RWPE2 (cell line): ENCODE data around the gene SULF2.

Source experiments
- ATAC-seq: fragments of 200-7000 bp; cut with Tn5 transposase; 3 replicates; pipeline ENCODE4 v1.9.1; 2021; ENCODE audit warnings: low read depth
- DNase-seq: peaks from one replicate; pipeline ENCODE4 v3.0.0-alpha.2; 2020; ENCODE audit warnings: low spot score
- H3K27ac ChIP-seq: fragments of 450-650 bp; 2 replicates; pipeline ENCODE4 v1.5.1; 2017; ENCODE audit warnings: mild to moderate bottlenecking; ENCODE audit not compliant: poor library complexity, severe bottlenecking
- H3K27me3 ChIP-seq: fragments of 250-450 bp; sonication (Bioruptor Pico); 2 replicates; pipeline ENCODE4 v1.5.1; 2021; ENCODE audit warnings: mild to moderate bottlenecking, moderate library complexity; ENCODE audit not compliant: insufficient read depth, poor library complexity, severe bottlenecking
- H3K36me3 ChIP-seq: fragments of 250-450 bp; sonication (Bioruptor Pico); 2 replicates; pipeline ENCODE4 v1.5.1; 2020; ENCODE audit warnings: low read depth, mild to moderate bottlenecking, moderate library complexity
- H3K4me1 ChIP-seq: fragments of 250-450 bp; sonication (Bioruptor Pico); 2 replicates; pipeline ENCODE4 v1.5.1; 2021; ENCODE audit warnings: mild to moderate bottlenecking, moderate library complexity; ENCODE audit not compliant: insufficient read depth, poor library complexity, severe bottlenecking
- H3K4me3 ChIP-seq: fragments of 250-450 bp; sonication (Bioruptor Pico); 2 replicates; pipeline ENCODE4 v1.5.1; 2021; ENCODE audit warnings: mild to moderate bottlenecking, moderate library complexity; ENCODE audit not compliant: severe bottlenecking
- H3K9me3 ChIP-seq: fragments of 250-450 bp; sonication (Bioruptor Pico); 2 replicates; pipeline ENCODE4 v1.5.1; 2021; ENCODE audit warnings: mild to moderate bottlenecking, moderate library complexity; ENCODE audit not compliant: severe bottlenecking
- TF ChIP-seq, protein P1 (sequence below): fragments of 450-650 bp; IDR thresholded peaks from one replicate; pipeline ENCODE4 v1.5.1; 2017; ENCODE audit warnings: mild to moderate bottlenecking, moderate library complexity; ENCODE audit not compliant: poor library complexity, severe bottlenecking

SULF2 gene

DNA sequence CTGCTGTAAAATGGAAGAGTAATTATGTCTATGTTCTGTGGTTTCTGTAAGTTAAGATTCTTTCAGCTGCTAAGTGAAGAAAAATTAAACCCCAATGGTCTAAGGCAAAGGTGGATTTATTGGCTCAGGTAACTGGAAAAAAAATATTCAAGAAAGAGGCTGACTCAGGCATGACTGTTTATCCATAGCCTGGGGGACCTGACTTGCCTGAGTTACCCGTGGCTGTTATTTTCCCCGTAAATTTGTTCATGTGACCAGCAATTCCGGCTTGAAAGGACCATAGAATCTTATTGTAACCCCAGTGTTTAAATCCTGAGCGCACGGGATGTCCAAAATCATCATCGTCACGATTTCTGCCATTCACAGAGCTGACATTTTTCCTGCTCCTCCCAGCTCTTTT is 32.3 kb upstream of the SULF2 start:
- Histone ChIP-seq H3K9me3 (no peaks in the 10 kb centered on the region), H3K4me1 (peaks cover 32% of the 10 kb centered on the region), H3K4me3 (no peak overlapping the region), H3K27ac (peak overlapping the region; percentile 77), H3K36me3 (no peaks in the 10 kb centered on the region), H3K27me3 (no peaks in the 10 kb centered on the region)
- ATAC-seq (peak; percentile 75), DNase-seq (peak; percentile 88)
- TF ChIP-seq, protein P1, sequence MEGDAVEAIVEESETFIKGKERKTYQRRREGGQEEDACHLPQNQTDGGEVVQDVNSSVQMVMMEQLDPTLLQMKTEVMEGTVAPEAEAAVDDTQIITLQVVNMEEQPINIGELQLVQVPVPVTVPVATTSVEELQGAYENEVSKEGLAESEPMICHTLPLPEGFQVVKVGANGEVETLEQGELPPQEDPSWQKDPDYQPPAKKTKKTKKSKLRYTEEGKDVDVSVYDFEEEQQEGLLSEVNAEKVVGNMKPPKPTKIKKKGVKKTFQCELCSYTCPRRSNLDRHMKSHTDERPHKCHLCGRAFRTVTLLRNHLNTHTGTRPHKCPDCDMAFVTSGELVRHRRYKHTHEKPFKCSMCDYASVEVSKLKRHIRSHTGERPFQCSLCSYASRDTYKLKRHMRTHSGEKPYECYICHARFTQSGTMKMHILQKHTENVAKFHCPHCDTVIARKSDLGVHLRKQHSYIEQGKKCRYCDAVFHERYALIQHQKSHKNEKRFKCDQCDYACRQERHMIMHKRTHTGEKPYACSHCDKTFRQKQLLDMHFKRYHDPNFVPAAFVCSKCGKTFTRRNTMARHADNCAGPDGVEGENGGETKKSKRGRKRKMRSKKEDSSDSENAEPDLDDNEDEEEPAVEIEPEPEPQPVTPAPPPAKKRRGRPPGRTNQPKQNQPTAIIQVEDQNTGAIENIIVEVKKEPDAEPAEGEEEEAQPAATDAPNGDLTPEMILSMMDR = no peak

DNA sequence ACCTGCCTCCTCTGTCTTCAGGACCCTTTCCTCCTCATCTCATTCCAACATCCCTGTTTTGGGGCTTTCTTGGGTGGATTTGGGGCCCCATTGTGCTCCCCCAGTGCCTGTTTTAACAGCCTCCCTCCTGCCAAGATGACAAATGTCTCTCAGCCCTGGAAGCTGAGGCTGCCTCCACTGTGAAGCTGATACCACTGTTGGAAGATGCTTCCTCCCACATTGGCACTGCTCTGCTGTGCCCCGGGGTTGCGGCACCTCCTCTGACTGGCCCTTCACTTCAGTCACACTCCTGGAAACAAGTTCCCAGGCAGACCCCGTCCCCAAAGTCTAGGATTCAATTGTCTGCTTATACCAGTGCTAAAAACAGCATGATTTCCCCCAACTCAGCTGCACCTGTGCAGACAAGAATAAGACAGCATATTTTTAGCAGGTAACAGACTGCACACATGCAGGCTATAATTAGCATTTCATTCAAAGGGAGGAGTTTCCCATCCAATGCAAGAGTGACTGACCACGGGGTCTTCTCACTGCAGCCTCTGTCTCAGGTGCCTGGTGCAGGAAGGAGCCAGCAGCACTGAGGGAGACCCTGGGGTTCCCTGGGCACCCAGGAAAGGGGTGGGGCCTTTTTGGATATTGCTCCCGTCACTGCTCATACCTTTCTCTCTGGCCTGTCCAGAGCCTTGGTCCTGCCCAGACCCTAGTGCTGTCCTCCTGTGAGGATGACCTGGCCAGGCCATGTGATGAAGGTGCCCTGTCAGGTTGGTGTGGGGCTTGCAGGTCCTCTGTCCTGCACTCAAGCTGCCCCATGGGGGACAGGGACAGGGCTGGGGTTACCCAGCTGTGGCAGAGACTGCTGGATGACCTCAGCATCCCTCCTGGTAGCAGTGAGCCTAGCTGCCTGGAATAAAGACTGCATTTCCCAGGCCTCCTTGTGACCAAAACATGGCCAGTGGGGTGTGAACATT is 31.5 kb upstream of the SULF2 start:
- no peaks in the 10 kb centered on the region for H3K36me3 ChIP-seq
- ATAC-seq (no peak), DNase-seq (peak; percentile 75)
- TF ChIP-seq, protein P1 = no peak
- H3K9me3 ChIP-seq = no peaks in the 10 kb centered on the region
- H3K27me3 ChIP-seq = no peaks in the 10 kb centered on the region
- H3K4me1 ChIP-seq = peaks cover 32% of the 10 kb centered on the region
- H3K4me3 ChIP-seq = no peak overlapping the region
- H3K27ac ChIP-seq = peak overlapping the region; percentile 77

DNA sequence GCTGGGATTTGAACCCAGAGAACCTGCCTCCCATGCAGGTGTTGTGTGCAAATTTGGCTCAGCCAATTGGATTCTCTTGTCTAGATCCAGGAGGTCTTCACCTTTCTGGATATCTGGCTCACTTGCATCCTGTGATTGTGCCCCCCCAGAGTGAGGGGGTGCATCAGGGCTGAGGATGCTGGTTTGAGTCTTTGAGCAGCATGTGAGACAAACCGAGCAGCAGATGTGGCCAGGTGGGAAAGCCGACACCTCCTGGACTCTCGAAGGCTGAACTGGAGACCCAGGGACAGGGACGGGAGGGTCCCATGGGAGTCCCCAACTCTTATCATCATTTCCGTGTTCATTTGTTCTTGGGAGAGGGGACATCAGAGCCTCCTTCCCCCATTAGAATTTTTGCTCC is 30.6 kb upstream of the SULF2 start:
- Histone ChIP-seq H3K27me3 (no peaks in the 10 kb centered on the region), H3K4me1 (peaks cover 31% of the 10 kb centered on the region), H3K9me3 (no peaks in the 10 kb centered on the region), H3K36me3 (no peaks in the 10 kb centered on the region), H3K4me3 (no peak overlapping the region), H3K27ac (peak overlapping the region; percentile 77)
- TF ChIP-seq, protein P1 = no peak
- DNase-seq = peak; percentile 52
- no peak for ATAC-seq

DNA sequence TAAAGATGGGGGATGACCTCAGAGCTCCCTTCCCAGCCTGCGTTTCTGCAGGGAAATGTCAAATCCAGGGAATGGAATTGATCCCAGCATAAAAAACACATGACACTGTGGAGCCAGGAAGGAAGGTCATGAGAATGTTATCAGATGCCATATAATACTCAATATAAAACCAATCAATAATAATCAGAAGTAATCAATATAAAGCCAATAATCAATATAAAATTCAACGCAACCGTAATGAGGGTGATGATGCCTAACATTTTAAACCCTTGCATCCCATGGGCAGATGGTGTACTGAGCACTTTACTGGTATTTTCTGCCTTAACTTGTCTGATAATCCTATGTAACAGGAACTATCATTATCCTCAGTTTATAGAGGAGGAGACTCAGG is 30.1 kb upstream of the SULF2 start:
- peaks cover 35% of the 10 kb centered on the region for H3K4me1 ChIP-seq
- no peaks in the 10 kb centered on the region for H3K27me3 ChIP-seq
- no peak for ATAC-seq
- no peaks in the 10 kb centered on the region for H3K36me3 ChIP-seq
- no peaks in the 10 kb centered on the region for H3K9me3 ChIP-seq
- no peak overlapping the region for H3K27ac ChIP-seq
- DNase-seq = no peak
- TF ChIP-seq, protein P1 = no peak
- H3K4me3 ChIP-seq = no peak overlapping the region
